Dedifferentiated amniotic fluid mesenchymal stem cell (primary cell): ENCODE data around the gene CLTB.

Source experiments
- DNase-seq: peaks from one replicate; pipeline ENCODE4 v3.0.0-alpha.2; 2016; ENCODE audit errors: extremely low spot score

CLTB gene

DNA sequence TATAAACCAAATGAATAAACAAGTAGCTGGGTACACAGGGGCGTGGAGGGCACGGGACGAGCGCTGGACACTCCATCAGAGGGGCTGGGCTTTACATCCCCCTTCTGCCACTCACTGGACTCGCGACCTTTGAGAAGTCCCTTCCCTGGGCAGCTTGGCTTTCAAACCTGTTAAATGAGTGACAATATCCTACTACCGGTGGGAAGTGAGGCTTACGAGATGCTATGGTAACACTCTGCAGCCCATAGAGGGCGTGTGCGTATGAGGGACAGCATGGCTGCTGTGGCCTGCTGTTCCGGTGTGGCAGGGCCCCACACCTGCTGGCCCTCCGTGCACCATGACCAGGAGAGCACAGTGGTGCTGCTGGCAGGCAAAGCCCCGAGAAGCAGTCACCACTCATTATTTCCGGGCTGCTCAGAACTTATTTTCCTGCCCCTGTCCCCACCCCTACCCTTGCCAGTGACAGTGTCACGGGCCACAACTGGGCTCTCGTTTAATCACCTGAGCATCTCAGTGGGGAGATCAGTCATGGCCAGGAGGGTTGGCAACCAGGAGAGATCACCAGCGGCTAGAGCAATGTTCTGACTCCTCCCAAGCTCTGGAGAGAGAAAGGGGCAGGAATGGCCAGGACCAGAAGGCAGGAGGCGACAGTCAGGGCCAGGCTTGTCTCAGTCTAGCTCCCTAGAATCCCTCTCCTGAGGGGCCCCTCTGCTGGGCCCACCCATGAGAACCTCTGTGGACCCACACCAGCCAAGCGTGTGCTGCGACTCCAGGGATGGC lies 10.5 kb downstream of the CLTB start:
- DNase-seq: no peak

DNA sequence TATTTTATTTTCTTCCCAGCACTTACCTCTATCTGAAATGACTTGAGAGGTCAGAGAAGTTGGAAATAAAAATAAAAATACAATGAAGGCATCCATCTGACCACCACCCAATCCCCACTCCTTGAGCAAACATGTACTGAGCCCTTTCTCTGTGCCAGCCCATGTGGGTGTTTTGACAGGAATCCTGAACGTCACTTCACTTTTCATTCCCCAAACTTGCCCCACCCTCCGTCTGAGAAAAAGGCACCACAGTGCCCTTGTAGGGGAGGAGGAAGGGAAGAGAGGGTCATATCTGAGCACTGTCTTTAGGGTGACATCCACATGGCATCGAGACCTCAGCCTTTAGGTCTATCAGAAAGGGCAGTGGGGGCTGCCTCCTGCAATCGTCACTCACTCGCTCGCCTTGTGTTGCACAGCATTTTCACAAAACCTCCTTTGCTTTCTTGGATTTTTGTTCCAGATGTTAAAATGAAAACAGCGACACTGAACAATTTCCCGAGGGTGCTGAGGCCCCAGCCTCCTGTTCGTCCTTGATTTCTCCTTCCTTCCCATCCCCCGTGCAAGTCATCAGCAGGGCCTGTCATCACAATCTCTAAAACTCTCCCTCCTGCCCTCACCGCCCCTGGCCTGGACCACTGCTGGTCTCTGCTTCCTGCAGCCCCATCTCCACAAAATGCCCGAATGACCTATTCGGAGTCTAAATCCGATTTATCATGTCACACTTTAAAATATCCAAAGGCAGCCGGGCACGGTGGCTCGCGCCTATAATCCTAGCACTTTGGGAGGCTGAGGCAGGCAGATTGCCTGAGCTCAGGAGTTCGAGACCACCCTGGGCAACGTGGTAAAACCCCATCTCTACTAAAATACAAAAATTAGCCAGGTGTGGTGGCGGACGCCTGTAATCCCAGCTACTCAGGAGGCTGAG lies 14.8 kb downstream of the CLTB start:
- no peak for DNase-seq

DNA sequence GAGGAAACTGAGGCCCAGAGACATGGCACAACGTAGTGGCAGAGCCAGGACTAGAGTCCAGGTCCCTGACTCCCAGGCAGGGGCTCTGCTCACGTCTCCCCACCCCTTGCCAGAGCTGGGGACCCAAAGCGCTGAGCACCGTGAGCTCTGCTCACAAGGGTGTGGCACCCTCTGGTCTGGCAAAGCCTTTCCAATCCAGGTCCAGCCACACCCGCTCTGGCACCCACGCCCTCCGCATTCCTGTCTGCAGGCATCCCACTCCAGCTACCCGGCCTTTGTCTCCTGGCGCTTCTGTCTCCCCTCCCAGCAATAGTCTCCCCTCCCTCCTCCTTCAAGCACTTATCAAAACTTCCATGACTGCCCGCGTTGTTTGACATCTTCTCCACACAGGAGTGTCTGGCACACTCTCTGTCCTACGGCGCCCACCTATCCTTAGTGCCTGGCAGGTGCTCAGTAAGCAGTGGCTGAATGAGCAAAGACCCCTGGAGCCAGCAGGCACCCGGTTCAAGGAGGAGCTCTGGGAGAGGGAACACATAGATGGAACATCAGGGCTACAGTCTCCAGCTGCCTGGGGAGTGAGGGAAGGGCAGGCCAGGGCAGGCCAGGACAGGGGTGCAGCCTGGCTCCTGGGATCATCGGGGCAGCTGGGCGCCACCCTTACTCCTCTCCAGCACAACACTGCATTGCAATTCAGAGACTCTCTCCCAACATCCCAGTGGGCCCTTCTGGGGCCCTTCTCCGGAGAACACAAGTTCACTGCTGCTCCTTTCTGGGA lies 15.8 kb downstream of the CLTB start:
- DNase-seq: no peak

GRCh38 chr5:176397736-176398420 lies 18.5 kb downstream of the CLTB start:
- no peak for DNase-seq

DNA sequence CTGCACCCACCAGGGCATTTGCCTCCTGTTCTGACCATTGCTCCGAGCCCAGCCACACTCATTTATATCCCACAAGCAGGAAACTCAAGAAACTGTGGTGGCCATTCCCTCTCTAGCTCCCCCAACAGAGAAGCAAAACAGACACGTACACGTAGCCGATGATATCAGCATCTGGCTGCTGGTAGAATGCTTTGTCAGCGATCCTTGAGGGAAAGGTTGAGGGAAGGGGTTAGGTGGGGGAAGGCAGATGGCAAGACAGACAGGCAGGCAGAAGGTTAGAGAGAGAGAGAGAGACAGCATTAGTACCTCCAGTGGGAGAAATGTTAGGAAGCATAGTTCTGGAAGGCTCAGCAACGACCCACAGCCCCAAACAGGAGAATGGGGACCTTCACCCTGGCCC lies 20.0 kb downstream of the CLTB start:
- no peak for DNase-seq

- DNase-seq: no peak
Measured at GRCh38 chr5:176394881-176395675, 21.3 kb downstream of the CLTB start.

GRCh38 chr5:176394096-176394495 lies 22.2 kb downstream of the CLTB start:
- DNase-seq: no peak

- DNase-seq: no peak
Measured at GRCh38 chr5:176392526-176392925, 23.8 kb downstream of the CLTB start.

DNA sequence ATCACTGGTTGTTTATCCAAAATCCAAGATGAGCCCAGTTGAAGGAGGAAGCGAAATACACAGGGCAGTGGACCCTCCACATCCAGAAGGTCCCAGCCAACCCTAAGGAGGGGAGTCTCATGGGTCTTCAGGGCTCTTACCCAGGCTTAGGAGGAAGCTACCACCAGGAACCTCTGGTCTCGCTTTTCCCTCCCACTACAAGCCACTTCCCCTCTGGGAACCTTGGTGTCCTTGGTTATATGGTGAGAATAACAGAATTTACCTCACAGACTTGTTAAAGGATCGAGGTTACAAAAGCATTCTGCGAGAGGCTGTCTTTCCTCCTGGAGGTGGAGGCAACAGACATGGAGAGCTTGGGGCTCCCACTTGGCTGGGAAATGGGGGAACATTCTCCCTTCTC lies 24.3 kb downstream of the CLTB start:
- DNase-seq: no peak

DNA sequence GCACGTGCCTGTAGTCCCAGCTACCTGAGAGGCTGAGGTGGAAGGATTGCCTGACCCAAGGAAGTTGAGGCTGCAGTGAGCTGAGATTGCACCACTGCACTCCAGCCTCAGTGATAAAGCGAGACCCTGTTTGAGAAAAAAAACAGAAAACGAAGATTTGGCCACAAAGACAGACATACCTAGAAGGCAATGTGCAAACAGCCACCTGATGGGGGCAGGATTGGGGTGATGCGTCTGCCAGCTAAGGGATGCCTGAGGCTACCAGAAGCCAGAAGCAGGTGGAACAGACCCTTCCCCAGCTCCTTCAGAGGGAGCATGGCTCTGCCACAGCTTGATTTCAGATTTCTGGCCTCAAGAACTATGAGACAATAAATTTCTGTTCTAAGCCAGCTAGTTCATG lies 24.9 kb downstream of the CLTB start:
- no peak for DNase-seq

DNA sequence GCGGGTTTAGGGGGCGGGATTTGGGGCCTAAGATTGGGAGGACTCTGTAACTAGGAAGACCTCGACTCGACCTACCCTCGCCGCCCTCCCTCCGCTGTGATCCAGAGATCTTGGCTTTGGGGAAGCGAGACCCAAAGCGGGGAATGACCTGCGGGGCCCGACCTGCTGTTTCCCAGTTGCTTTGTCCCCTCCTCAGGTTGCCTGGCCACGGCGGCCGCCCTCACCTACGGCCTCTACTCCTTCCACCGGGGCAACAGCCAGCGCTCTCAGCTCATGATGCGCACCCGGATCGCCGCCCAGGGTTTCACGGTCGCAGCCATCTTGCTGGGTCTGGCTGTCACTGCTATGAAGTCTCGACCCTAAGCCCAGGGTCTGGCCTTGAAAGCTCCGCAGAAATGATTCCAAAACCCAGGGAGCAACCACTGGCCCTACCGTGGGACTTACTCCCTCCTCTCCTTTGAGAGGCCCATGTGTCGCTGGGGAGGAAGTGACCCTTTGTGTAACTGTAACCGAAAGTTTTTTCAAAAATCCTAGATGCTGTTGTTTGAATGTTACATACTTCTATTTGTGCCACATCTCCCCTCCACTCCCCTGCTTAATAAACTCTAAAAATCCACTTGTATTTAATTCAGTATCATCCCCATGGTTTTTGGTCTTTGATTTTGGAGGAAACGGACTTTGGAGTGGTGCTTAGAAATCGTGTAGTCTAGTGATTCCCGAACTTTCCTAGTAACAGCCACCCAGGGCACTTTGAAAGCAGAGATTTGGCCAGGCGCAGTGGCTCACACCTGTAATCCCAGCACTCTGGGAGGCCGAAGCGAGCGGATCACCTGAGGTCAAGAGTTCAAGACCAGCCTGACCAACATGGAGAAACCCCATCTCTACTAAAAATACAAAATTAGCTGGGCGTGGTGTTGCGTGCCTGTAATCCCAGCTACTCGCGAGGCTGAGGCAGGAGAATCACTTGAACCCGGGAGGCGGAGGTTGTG lies 26.9 kb downstream of the CLTB start:
- no peak for DNase-seq

GRCh38 chr5:176388444-176389134 lies 27.8 kb downstream of the CLTB start, which contains the start of the genes HIGD2A and NOP16:
Gene HIGD2A (plus strand): TSS chr5:176388751. CDS start chr5:176388820, 69 bp downstream.
Gene NOP16 (minus strand): TSS chr5:176388598. CDS start chr5:176388539, 59 bp downstream.
- DNase-seq: peak; percentile 99

GRCh38 chr5:176388003-176388443 lies 28.3 kb downstream of the CLTB start:
- DNase-seq: no peak

GRCh38 chr5:176387384-176387925 lies 28.9 kb downstream of the CLTB start:
- DNase-seq: no peak

- DNase-seq: no peak
Measured at GRCh38 chr5:176386491-176386890, 29.8 kb downstream of the CLTB start.

- no peak for DNase-seq
Measured at GRCh38 chr5:176384991-176385390, 31.3 kb downstream of the CLTB start.

GRCh38 chr5:176384366-176384930 lies 31.9 kb downstream of the CLTB start:
- no peak for DNase-seq

- DNase-seq: no peak
Measured at GRCh38 chr5:176383961-176384360, 32.4 kb downstream of the CLTB start.
